ENCODE results near the gene SLC12A8.

SLC12A8 gene

GRCh38 chr3:125051205-125051604 lies 161.3 kb downstream of the SLC12A8 start:
- Histone ChIP-seq H3K4me3 (peak overlapping the region; percentile 94), H3K27ac (peak overlapping the region; percentile 90 to 99)
- TF ChIP-seq CTCF (IDR thresholded peaks at IDR 0.05), result no peak
- DNase-seq (ENCODE audit: low spot score), result no peak

- H3K27ac ChIP-seq, result peak overlapping the region in 1 of 2 donors; percentile 15
- TF ChIP-seq CTCF (IDR thresholded peaks at IDR 0.05), result no peak
- no peak for DNase-seq (ENCODE audit: low spot score)
Observed at GRCh38 chr3:125050488-125051090, 162.0 kb downstream of the SLC12A8 start.

GRCh38 chr3:125048282-125048681 lies 164.3 kb downstream of the SLC12A8 start:
- no peak for DNase-seq (ENCODE audit: low spot score)
- TF ChIP-seq CTCF (IDR thresholded peaks at IDR 0.05), result no peak
- no peak overlapping the region for H3K4me3 ChIP-seq
- H3K27ac ChIP-seq, result no peak overlapping the region

More at GRCh38 chr3:125050488-125051090, 162.0 kb downstream of the SLC12A8 start:
- H3K4me3 ChIP-seq, result no peak overlapping the region

GRCh38 chr3:125045965-125046364 lies 166.6 kb downstream of the SLC12A8 start:
- Histone ChIP-seq H3K4me3 (no peak overlapping the region), H3K27ac (peak overlapping the region in 1 of 2 donors; percentile 87)
- DNase-seq (ENCODE audit: low spot score), result no peak
- TF ChIP-seq CTCF (IDR thresholded peaks at IDR 0.05), result no peak

- Histone ChIP-seq H3K27ac (peak overlapping the region in 1 of 2 donors; percentile 87), H3K4me3 (no peak overlapping the region)
- no peak for DNase-seq (ENCODE audit: low spot score)
- no peak for TF ChIP-seq CTCF (IDR thresholded peaks at IDR 0.05)
Observed at GRCh38 chr3:125045194-125045593, 167.4 kb downstream of the SLC12A8 start.

GRCh38 chr3:125043599-125044151 lies 168.9 kb downstream of the SLC12A8 start:
- TF ChIP-seq CTCF (IDR thresholded peaks at IDR 0.05), result no peak
- peak overlapping the region; percentile 77 to 87 for H3K27ac ChIP-seq
- H3K4me3 ChIP-seq, result no peak overlapping the region
- peak; percentile 61 for DNase-seq (ENCODE audit: low spot score)

Data from coronary artery (tissue), 2 donors.